ENCODE results near the gene GREB1. TPM values are rescaled to one million over a fixed set of nuclear protein-coding genes. Genes with fewer than 3 reads are reported as not detected.

The GREB1 gene
- total RNA-seq, 1 experiment from 2014 or later = 6.2 TPM

DNA sequence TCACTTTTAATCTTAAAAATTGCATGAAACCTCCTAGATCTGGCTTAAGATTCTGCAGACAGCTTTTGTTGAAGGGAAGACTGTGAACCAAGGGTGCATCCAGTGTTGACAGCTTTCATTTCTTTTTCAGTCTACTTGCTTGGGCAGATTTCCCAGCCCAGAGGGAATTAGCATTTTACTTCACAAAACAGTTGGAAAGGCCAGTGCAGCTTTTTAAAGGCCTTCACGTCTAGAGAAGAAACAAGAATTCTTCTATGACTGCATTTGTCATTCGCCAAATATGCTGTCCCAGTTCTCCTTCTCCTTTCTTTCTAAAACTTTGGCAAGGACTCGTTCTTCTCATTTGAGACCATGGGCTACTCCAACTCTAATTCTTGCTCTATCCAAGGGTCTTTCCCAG lies 118.7 kb downstream of the GREB1 start:
- H2AFZ ChIP-seq (ENCODE audit: low read depth, low read length, poor library complexity, severe bottlenecking) = no peak overlapping the region
- no peak for DNase-seq (ENCODE audit: low read depth, low spot score)
- H3K4me2 ChIP-seq (ENCODE audit: low read length) = no peak overlapping the region
- no peaks in the 10 kb centered on the region for H4K20me1 ChIP-seq (ENCODE audit: insufficient read depth)
- H3K27ac ChIP-seq (ENCODE audit: low read depth, low read length) = no peak overlapping the region
- no peaks in the 10 kb centered on the region; the same call in 1 of the 2 replicates for H3K27me3 ChIP-seq (ENCODE audit: insufficient read depth, low read length)
- ChIA-PET POLR2A (no interaction called here), CTCF (no interaction called here), RAD21 (ENCODE audit: low non-redundant PET in 1 of 2, low total read pairs in 2 of 2, uncharacterized antibody in 2 of 2, unreplicated experiment in 2 of 2) (no interaction called here)
- no peaks in the 10 kb centered on the region for H3K9me3 ChIP-seq (ENCODE audit: control insufficient read depth in 1 of 2, insufficient read depth in 1 of 2, low read depth in 1 of 2, low read length in 2 of 2)
- no peak overlapping the region for H3K4me3 ChIP-seq (replicated peaks in 1 of 2; ENCODE audit: low read depth in 1 of 2, low read length in 2 of 2)
- no peaks in the 10 kb centered on the region for H3K79me2 ChIP-seq (ENCODE audit: insufficient read depth, low read length)
- no peaks in the 10 kb centered on the region for H3K4me1 ChIP-seq (ENCODE audit: control insufficient read depth in 1 of 2, insufficient read depth in 2 of 2, low read length in 2 of 2)
- no peaks in the 10 kb centered on the region for H3K36me3 ChIP-seq (ENCODE audit: control insufficient read depth in 1 of 2, insufficient read depth in 2 of 2, low read length in 2 of 2)
- H3K9me2 ChIP-seq (ENCODE audit: insufficient read depth) = no peaks in the 10 kb centered on the region
- H3K9ac ChIP-seq (ENCODE audit: low read length) = no peak overlapping the region
- BruUV-seq (replicated peaks) = no TSS peak
- TF ChIP-seq CEBPB (IDR thresholded peaks at IDR 0.05; ENCODE audit: low read depth) = no peak
- TF ChIP-seq, protein P1, sequence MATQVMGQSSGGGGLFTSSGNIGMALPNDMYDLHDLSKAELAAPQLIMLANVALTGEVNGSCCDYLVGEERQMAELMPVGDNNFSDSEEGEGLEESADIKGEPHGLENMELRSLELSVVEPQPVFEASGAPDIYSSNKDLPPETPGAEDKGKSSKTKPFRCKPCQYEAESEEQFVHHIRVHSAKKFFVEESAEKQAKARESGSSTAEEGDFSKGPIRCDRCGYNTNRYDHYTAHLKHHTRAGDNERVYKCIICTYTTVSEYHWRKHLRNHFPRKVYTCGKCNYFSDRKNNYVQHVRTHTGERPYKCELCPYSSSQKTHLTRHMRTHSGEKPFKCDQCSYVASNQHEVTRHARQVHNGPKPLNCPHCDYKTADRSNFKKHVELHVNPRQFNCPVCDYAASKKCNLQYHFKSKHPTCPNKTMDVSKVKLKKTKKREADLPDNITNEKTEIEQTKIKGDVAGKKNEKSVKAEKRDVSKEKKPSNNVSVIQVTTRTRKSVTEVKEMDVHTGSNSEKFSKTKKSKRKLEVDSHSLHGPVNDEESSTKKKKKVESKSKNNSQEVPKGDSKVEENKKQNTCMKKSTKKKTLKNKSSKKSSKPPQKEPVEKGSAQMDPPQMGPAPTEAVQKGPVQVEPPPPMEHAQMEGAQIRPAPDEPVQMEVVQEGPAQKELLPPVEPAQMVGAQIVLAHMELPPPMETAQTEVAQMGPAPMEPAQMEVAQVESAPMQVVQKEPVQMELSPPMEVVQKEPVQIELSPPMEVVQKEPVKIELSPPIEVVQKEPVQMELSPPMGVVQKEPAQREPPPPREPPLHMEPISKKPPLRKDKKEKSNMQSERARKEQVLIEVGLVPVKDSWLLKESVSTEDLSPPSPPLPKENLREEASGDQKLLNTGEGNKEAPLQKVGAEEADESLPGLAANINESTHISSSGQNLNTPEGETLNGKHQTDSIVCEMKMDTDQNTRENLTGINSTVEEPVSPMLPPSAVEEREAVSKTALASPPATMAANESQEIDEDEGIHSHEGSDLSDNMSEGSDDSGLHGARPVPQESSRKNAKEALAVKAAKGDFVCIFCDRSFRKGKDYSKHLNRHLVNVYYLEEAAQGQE (IDR thresholded peaks at IDR 0.05; ENCODE audit: low read depth) = no peak
- TF ChIP-seq EZH2phosphoT487 (IDR thresholded peaks at IDR 0.05; ENCODE audit: borderline replicate concordance) = no peak
- TF ChIP-seq YY1 (IDR thresholded peaks at IDR 0.05; ENCODE audit: extremely low read depth, insufficient replicate concordance, low read depth, low read length) = no peak
- no peak for TF ChIP-seq FOSL1 (IDR thresholded peaks at IDR 0.05; ENCODE audit: low read depth)
- no peak for TF ChIP-seq ELF1 (IDR thresholded peaks at IDR 0.05; ENCODE audit: borderline replicate concordance, low read depth)
- no peak for TF ChIP-seq TCF7L2 (IDR thresholded peaks at IDR 0.05; ENCODE audit: borderline replicate concordance, extremely low read depth, insufficient read depth, insufficient read length)
- TF ChIP-seq, protein P2, sequence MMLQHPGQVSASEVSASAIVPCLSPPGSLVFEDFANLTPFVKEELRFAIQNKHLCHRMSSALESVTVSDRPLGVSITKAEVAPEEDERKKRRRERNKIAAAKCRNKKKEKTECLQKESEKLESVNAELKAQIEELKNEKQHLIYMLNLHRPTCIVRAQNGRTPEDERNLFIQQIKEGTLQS (IDR thresholded peaks at IDR 0.05) = no peak
- intact Hi-C loops (cut with micrococcal nuclease) = no loop called here
- no peak for ATAC-seq
